HPDE6-E6E7 (cell line): ENCODE results near the gene CHMP6.

Source experiments
- DNase-seq: peaks from one replicate; pipeline ENCODE4 v3.0.0; 2011; ENCODE audit warnings: missing footprints; ENCODE audit errors: extremely low spot score

The CHMP6 gene

DNA sequence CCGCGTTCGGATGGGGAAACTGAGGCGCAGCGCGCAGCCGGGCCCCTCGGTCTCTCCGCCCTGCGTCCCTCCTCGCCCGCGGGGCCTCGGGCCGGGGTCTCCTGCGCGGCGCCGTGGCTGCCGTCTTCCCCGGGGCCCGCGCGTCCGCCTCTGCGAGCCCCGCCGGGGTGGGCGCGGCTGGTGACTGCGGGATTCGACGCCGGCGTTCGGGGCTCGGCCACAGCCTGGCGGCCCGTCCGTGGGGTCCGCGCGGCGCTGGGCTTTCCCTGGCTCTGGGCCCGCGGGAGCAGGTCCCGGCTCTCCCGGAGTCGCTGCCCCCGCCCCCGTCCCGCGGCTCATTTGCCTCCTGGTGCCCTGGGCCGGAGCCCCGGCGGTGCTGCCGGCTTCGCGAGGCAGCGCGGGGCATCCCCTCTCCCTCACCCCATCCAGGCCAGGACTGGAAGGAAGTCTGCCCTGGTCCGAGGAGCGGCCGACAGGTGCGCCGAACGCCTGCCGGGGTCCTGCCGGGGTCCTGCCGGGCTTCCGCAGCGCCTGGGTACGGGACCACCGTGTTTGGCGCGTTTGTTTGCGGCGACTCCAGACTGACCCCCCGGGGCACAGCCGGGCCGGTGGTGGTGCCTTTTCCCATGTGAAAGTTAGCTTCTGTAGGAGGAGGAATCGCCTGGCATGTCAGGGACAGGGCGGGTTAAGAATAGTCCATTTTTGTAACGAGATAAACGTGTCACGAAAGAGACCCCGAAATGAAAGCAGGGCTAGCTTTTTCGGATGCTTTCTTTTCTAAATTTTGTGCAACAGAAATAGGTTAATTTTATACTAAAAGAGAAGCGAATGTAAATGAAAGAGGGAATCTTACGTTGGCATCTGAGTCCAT lies 671 bp downstream of the CHMP6 start:
- no peak for DNase-seq

DNA sequence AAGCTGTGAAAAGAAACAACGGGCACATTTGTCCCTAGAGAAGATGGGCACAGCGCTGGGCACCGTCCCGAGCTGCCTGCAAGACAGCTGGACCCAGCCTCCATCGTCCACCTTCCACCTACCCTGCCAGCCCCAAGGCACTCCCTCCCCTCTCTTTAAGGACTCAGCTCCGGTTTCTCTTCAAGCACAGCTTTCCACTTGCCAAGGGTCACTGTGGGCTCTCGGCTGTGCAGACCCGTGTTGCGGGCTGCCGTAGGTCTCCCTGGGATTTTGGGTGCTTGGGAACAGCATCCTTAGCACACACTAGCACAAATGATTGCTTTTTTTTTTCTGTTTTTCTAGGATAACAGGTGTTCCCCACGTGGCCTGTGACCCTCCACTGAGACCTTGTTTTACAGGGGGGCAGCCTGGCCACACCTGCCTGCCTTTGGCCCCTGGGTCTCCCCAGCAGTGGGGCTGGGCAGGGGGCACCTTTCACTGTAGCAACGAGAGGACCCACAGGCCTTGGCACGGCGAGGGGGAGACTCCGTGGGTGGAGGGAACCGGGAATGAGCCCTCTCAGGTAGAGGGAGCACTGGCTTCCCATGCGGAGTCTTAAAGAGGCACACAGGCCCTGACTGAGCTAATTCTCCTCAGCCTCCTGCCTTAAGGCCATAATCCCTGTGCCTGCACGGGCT lies 1.4 kb downstream of the CHMP6 start:
- no peak for DNase-seq

DNA sequence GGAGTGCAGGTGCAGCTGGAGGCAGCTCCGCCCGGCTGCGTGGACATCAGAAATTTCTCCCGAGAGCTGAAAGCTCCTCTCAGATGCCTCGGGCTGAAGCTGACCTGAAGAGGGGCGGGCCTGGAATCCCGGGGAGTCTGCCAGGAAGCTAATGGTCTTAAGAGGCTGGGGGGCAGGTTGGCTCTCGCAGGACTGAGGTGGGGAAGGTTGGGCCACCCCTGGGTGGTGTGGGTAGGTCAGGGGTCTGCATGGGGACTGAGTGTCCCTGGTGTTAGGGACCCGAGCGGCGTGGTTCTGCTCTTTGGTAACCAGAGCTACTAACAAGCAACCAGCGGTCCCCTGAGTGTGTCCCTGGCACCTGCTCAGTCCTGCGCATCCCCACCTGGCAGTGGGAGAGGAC lies 3.5 kb downstream of the CHMP6 start:
- no peak for DNase-seq

DNA sequence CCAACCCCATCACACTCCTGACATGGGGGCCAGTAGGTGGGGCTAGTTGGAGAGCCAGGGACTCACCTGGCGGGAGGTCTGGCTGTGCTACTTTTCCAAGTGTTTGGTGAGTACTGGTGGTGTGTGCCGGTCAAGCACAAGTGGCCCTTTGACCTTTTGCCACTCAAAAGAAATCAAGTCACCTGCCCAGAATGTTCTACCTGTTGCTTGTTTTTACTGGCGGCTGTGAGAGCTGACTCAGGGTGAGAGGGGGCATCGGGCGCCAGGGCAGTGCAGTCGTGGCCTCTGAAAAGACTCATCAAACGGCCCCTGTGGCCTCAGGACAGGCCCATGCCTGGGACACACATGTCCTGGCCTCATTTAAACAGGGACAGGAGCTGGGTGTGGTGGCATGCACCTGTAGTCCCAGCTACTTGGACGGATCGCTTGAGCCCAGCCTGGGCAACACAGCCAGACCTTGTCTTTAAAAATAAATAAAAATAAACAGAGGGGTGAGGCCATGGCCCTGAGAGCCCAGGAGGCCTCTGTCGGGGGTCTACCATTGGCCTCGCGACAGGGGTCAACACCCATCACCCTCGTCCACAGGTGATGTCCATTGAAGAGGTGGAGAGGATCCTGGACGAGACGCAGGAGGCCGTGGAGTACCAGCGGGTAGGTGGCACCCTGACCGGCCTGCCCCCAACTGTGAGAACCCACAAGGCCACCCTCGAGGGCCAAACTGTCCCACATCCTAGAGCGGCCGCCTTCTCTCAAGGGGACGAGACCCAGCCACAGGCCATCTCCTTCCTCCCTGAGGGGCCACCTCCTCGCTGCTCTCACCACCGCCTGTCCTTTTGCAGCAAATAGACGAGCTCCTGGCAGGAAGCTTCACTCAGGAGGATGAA lies 5.0 kb downstream of the CHMP6 start:
- no peak for DNase-seq

DNA sequence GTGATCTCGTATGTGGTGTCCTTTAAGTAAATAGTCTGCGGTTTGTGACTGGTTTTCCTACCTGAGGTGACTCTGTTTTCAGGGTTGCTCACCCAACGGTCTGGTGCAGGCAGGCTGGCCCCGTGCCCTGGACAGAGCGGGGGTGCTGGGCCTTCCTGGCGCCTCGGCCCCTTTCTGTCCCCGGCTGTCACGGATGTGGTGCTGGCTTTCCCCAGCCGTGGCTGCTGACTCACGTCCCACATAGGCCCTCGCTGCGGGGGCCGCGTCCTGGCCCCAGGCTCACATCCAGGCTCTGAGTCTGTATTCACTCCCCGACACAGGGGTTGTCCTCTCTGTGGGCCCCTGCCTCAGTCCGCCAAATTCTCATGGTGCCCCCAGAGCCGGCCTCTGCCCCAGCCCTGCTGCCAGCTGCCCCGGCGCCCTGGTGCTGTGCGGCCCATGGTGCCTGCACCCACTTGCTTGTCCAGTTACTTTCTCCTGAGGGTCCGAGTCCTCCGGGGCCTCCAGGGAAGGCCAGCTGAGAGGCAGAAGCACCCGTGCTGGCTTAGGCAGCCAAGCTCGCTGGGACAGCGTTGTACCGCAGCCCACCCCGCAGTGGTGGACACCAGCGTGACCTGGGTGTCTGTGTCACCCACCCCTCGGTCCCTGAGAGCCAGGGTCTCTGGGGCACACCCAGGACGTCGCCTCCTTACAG lies 5.9 kb downstream of the CHMP6 start:
- no peak for DNase-seq

DNA sequence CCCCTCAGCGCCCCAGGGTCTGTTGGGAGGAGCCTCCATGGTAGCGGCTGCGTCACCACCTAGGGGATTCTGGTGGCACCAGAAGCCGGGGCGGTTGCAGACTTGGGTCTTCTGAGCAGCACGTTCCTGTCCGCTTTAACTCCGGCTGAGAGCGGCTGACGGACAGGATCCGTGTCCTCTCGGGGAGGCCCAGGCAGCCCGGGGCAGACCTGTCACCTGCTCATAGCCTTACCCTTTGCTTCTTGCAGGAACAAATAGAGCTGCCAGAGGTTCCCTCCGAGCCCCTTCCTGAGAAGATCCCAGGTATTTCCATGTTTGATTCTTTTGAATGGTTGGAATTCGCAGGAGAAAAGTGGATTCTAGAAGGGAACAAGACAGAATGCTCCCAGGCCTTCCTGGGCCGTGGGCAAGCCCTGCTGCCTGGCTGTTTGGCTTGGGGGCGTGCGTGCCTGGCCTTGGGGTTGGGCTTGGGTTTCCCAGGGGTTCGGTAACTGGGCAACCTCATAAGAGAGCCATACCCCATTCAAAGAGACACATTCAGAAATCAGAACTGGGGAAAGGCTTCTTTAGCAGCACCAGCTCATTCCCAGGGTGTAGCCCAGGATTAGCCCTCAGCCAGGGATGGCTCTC lies 6.6 kb downstream of the CHMP6 start:
- DNase-seq, result no peak

DNA sequence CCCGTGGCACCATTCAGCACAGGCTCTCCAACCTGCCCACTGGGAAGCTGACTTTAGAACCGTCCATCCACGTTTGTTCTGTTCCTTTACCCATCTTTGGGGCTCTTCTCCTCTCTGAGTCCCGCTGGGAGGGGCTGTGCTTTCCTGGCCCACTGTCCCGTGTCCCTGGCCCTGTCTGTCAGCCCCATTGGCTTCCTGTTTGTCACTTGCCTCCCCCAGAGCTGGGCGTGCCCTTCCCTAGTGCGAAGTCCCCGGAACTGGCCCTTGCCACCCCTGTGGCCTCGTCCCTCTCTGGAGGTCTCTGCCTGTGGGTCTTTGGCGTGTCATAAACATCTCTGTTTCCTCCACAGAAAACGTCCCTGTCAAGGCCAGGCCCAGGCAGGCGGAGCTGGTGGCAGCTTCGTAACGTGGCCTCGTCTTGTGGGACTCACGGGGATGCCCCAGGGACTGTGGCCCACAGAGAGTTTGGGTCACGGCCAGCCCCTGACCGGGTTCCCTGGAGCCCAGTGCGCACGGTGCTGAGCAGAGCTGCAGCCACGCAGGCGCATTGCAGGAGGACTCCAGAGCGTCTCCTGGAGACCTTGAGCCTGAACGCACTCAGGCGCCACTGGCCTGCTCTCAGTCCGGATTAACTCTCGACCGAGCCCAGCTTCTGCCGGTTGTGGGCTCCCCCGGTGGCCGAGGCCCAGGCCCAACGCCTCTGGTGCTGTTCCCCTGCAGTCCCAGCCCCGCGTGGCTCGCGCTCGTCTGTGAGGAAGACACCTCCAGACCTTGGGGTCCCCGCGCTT lies 7.3 kb downstream of the CHMP6 start:
- no peak for DNase-seq

DNA sequence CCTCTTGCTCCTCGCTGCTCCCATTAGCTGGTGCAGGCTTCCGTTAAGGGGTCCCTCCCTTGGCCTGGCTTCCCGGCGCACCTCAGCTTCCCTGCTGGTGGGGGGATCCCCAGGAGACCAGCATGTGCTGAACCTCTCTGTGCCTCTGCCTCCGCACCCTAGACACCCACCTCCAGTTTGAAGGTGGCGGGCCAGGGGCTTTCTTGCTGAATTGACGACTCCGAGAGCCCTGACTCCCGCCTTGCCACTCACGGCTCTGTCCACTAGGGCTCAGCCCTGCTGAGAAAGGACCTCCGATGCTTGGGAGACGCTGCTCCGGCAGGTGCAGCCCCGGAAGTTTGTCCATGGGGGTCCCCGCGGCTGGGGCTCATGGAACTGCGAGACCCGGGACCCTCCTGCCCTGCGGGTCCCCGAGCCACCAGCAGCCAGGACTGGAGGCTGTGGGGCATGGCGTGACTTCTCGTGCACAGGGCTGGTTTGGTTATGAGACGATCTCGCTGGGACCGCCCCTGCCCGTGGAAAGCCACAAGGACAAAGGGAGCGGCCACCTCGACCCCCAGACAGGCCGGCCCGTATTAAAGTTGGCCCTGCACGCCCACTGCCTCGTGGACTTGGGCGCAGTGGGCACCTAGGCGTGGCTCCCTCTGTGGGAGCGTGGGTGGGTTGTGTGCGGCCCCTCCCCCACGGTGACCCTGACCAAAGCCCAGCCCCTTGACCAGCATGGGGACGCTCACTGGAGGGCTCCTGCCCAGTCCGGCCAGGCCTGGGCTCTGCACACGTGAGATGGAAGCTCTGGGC lies 8.1 kb downstream of the CHMP6 start:
- no peak for DNase-seq

DNA sequence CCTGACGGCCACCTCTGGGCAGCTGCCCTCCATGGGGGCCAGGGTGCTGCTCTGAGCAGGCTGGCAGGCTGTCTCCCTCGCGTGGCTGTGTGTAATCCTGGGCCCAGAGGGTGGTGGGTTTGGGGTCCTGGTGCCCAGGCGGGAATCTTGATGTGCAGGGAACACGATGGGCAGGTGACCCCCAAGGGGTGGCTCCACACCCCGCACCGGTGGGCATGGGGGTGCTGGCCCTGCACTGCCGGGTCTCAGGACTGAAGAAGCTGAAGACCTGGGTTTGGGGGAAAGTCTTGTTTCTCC lies 8.6 kb downstream of the CHMP6 start:
- no peak for DNase-seq

DNA sequence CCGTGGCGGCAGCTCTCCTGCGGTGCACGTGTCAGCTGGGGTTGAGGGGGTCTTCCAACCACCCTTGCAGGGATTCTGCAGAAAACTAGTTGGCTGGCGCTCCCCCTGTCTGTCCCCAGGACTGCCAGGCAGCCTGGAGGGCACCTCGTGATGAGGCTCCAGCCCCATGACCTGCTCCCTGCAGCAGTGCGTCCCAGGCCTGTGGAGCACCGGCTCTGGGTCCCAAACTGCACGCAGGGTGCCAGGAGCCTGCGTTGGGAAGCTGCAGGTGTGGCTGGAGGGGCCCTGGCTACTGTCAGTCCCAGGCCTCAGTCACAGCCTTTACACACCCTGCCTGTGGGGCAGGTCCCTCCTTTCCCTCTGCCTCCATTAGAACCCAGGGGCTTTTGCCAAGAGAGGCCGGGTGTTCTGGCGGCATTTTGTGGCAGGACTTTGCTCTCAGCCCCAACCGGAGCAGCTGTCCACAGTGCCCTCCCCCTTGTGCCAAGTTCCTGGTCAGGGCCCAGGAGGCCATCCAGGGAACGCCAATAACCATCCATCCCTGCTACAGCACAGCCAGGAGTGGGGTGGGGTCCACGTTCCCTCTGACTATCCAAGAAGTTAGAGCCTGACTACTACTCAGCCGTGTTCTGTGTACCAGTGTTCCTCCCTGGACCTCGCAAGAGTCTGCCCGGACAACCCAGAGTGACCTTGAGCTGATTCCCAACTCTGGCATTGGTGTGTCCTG lies 9.2 kb downstream of the CHMP6 start:
- DNase-seq, result no peak

DNA sequence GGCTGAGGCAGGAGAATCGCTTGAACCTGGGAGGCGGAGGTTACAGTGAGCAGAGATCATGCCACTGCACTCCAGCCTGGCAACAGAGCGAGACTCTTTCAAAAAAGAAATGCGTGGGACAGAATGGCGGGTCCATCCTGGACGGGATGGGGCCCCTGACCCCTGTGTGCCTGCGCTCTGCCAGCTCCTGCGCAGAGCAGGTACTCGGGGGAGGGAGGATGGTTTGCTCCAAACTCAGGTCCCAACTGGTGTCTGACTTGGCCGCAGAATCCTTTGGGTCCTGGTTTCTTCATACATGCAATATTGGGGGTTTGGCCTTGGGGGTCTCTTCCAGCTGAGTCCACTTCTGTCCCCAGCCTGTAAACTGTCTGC lies 10.4 kb downstream of the CHMP6 start:
- DNase-seq, result no peak

DNA sequence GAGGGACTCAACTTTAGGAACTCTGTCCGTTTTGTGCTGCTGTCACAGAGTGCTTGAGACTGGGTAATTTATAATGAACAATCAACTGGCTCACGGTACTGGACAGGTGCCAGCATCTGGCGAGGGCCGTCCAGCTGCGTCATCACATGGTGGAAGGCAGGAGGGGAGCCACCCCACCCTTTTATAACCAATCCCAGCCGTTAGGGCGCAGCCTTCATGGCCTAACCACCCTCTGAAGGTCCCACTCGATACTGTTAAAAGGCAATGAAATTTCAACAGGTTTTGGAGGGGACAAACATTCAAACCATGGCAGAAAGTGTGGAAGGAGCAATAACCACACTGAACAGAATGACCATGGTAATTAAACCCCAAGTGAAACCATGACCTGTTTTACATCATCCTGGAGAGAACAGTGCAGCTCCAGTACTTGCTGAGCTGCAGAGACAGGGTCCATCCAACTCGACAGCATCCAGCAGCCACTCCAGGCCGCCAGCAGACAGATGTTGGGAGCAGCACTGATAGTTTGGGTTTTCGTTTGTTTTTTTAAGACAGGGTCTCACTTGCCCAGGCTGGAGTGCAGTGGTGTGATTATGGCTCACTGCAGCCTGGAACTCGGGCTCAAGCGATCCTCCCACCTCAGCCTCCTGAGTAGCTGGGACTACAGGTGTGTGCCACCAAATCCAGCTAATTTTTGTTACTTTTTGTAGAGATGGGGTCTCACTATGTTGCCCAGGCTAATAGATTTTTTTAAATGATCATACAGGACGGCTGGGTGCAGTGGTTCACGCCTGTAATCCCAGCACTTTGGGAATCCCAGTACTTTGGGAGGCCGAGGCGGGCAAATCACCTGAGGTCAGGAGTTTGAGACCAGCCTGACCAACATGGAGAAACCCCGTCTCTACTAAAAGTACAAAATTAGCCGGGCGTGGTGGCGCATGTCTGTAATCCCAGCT lies 11.0 kb downstream of the CHMP6 start:
- peak; percentile 63 for DNase-seq

DNA sequence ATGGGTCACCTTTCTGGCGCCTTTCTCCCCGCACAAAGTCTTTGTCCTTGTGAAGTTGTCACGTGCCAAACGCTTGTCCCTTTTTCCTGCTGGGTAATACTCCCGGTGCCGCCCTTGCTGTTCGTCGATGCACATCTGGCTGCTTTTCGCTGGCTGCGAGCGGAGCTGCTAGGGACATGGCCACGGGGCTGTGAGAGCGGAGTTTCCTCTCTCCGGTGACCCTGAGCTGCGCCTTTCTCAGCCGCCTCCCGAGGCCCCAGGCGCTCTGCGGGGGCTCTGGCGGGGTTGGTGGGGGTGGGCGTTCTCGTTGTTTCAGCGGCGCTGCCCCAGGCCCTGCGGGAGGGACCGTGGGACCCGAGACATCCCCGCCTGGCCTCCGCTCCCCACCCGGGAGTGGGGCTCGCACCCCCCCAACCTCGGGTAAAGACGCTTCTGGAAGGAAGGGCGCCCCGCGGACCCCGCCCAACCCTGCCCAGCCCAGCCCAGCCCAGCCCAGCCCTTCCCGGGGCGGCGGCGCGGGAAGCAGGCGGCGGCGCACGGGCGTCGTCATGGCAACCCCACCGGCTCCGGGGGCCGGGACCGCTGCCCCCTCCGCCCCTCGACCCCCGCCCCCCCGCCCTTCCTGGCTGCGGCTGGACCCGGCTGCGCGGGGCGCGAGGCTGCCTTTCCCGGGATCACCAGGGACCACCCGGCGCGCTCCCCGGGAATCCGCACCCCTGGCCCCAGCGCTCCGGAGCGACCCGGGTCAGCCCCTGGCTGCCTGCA lies 12.3 kb downstream of the CHMP6 start:
- no peak for DNase-seq

DNA sequence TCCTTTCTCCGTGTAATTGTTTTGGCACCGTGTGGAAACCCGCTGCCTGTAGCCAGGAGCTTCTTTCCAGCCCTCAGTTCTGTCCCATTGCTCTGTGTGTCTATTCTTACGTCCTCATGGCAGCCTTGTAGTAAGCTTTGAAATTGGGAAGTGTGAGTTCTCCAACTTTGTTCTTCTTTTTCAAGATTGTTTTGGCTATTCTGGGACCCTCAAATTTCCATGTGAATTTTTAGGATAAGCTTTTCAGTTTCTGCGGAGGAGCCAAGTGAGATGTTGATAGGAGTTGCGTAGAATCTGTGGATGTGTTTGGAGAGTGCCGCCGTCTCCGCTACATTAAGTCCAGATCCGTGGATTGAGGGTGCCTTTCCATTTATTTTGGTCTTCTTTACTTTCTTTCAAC lies 15.2 kb downstream of the CHMP6 start:
- no peak for DNase-seq

DNA sequence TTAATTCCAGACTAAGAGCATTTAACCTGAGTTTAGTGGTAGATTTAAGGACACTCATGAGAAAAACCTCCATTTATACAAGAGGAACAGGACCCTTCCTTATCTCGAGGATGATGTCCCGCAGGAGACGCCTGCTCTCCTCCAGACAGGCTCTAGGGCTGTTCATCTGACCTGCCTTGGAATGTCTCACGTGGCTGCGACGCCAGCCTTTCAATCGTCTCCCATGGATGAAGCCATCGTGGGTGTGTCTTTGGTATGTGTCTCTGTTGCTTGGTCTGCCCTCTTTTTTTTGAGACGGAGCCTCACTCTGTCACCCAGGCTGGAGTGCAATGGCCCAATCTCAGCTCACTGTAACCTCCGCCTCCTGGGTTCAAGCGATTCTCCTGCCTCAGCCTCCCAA lies 16.5 kb downstream of the CHMP6 start:
- no peak for DNase-seq

DNA sequence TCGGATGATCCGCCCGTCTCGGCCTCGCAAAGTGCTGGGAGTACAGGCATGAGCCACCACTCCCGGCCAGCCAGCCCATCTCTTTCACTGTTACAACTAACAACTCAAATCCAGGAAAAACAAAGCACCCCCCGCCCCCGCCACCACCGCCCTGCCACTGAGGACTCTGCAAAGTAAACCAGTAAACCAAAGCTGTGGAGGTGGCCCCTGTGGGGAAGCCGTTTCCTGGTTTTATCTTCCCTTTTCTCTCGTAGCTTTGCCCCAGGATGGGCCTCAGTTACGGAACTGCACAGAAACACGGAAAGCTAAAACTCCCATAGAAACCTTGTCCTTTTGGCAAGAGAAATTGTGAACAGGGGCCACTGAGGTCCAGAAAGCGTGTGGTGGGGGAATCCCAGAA lies 17.5 kb downstream of the CHMP6 start:
- no peak for DNase-seq

DNA sequence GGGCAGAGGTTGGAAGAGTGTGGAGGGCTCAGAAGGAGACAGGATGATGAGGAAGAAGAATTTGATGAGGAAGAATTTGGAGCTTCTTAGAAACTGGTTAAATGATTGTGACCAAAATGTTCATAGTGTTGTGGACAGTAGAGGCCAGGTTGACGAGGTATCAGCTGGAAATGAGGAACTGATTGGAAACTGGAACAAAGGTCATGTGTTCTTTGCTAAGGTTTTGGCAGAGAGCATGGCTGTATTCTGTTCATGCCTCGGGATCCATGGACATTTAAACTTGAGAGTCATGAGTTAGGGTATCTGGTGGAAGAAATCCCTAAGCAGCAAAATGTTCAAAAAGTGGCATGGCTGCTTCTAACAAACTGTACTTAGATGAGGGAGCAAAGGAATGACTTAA lies 19.3 kb downstream of the CHMP6 start:
- DNase-seq, result no peak
